K562 (cell line): ENCODE data around the gene POC1B.

ENCODE experiments used
- CHD2 ChIP-seq: IDR thresholded peaks from 2 replicates; pipeline ENCODE4 v1.6.1; 2011; ENCODE audit warnings: low read depth, low read length
- CTCF ChIP-seq, 3 experiments: IDR thresholded peaks in 2 of 3; conservative IDR thresholded peaks in 1 of 3; 2 replicates each; pipeline ENCODE4 v1.5.1; 2011 to 2012; ENCODE audit warnings: low read length in 3 of 3, mild to moderate bottlenecking in 3 of 3, control low read depth in 2 of 3, improper control_type of control experiment in 1 of 3, inconsistent platforms in 1 of 3, low read depth in 1 of 3, mixed read lengths in 1 of 3, moderate library complexity in 1 of 3; ENCODE audit not compliant: insufficient read depth in 2 of 3
- EP400 ChIP-seq: fragments of 450-650 bp; IDR thresholded peaks from 2 replicates; pipeline ENCODE4 v1.6.1; 2017; ENCODE audit warnings: antibody characterized with exemption, mild to moderate bottlenecking, moderate library complexity
- ETS1 ChIP-seq: conservative IDR thresholded peaks from 2 replicates; pipeline ENCODE4 v1.6.1; 2011; ENCODE audit warnings: low read depth, mild to moderate bottlenecking, low read length; ENCODE audit not compliant: control insufficient read depth
- GATAD2B ChIP-seq: fragments of 450-650 bp; IDR thresholded peaks from 2 replicates; pipeline ENCODE4 v1.6.1; 2017; ENCODE audit warnings: mild to moderate bottlenecking, borderline replicate concordance
- POLR2AphosphoS5 ChIP-seq: IDR thresholded peaks from 2 replicates; pipeline ENCODE4 v1.6.1; 2011; ENCODE audit warnings: mild to moderate bottlenecking, low read depth, low read length, moderate library complexity; ENCODE audit not compliant: control insufficient read depth, insufficient read depth
- PREB ChIP-seq: sonication (generic); formaldehyde crosslinking; IDR thresholded peaks from 2 replicates; pipeline ENCODE4 v1.8.1; 2023; ENCODE audit warnings: mild to moderate bottlenecking, missing genetic modification reagents
- RFX5 ChIP-seq: IDR thresholded peaks from 2 replicates; pipeline ENCODE4 v1.6.1; 2011; ENCODE audit warnings: low read depth, mild to moderate bottlenecking, improper control_type of control experiment, low read length
- SMAD1 ChIP-seq: fragments of 150-350 bp; IDR thresholded peaks from 2 replicates; pipeline ENCODE4 v1.6.1; 2014; ENCODE audit warnings: low read length, low read depth; ENCODE audit not compliant: partially characterized antibody
- UBTF ChIP-seq, 2 experiments: IDR thresholded peaks; 2 replicates each; pipeline ENCODE4 v1.6.1; 2012; ENCODE audit warnings: improper control_type of control experiment in 2 of 2, low read depth in 2 of 2, low read length in 2 of 2, borderline replicate concordance in 1 of 2
- ZBTB2 ChIP-seq: fragments of 450-650 bp; IDR thresholded peaks from 2 replicates; pipeline ENCODE4 v1.6.1; 2016; ENCODE audit warnings: antibody characterized with exemption
- ZFX ChIP-seq: sonication (generic); formaldehyde crosslinking; IDR thresholded peaks from 2 replicates; pipeline ENCODE4 v1.8.0; 2022; ENCODE audit warnings: mild to moderate bottlenecking, missing genetic modification reagents, moderate library complexity
- ZNF695 ChIP-seq: fragments of 450-650 bp; formaldehyde crosslinking; IDR thresholded peaks from 2 replicates; pipeline ENCODE4 v1.4.0; 2020; ENCODE audit warnings: mild to moderate bottlenecking, moderate library complexity
- ZNF785 ChIP-seq: fragments of 250-450 bp; sonication (Bioruptor Pico); IDR thresholded peaks from 2 replicates; pipeline ENCODE4 v1.4.0; 2020; ENCODE audit warnings: mild to moderate bottlenecking

DNA sequence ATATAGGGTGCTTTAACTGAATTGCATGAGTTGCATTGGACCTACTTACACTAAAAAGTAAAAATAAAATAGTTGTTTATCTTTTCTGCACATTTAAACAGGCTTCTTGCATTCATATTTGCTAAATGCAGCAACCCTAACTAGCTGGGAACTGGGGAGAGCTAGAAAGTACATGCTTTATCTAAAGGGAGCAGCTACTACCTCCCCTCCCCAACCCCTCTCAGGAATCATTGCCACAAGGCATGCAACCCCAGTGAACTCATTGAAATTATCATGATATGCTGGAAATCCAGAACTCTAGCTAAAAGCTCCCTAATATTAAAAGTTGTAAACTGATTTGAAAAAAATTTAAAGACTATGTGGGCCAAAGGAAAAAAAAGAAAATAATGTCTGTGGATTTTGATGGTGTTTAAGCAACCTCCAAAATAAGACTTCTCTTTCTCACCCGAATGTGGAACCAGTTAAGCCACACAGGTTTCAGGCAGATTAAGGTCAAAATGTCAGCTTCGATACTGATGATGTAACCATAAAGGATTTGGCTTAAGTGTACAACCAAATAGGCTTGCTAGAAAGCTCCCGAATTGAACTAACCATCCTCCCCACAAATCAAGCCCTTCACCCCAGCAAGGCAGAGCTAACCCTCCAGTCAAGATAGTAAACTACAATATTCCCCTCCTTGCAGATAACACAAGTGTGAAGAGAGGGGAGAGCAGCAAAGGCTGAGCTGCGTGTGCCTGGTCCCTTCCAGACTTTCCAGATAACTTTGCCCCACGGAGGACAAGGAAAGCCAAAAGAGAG, 13.8 kb upstream of the POC1B start:
- TF ChIP-seq SMAD1 (no peak), CTCF (IDR thresholded peaks at IDR 0.05 in 2 of 3, conservative IDR thresholded peaks at IDR 0.05 in 1 of 3; ENCODE audit: insufficient read depth in 2 of 3, low read depth in 1 of 3, low read length in 3 of 3) (no peak), GATAD2B (no peak), RFX5 (no peak), POLR2AphosphoS5 (no peak), ETS1 (no peak), UBTF (IDR thresholded peaks at IDR 0.05; ENCODE audit: borderline replicate concordance in 1 of 2, low read depth in 2 of 2, low read length in 2 of 2) (no peak), ZNF785 (CRISPR knock-in tag) (no peak), PREB (CRISPR knock-in tag) (no peak), ZFX (CRISPR knock-in tag) (no peak), ZNF695 (CRISPR knock-in tag) (no peak), CHD2 (no peak), EP400 (no peak), ZBTB2 (no peak)
